Measurements from ENCODE around the gene C20orf144. TPM values are rescaled to one million over a fixed set of nuclear protein-coding genes. Genes with fewer than 3 reads are reported as not detected.
"Not testable (repeated sequence)": the region's sequence is repeated elsewhere in the genome, so short reads cannot be mapped to it uniquely, and the experiment has no call there.

The C20orf144 gene
- total and polyA plus RNA-seq, 8 donors, result 0.09 to 0.15 (median 0.12) TPM; not detected in 2

DNA sequence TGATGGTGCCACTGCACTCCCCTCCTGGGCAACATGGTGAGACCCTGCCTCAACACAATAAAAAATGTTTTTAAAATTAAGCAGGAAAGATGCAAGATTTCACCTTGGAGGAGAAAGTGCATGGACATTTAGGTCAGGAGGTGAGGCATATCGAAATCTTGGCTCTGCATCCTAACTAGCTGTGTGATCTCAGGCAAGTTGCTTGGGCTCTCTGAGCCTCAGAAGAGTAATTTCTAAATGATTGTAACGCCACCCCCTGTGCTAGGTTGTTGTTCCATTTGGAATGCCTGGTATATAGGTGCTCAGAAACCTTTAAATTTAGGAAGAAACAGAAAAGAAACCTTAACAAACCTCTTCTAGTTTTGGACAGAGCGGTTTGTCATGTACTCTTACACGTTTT is 35.9 kb upstream of the C20orf144 start:
- ATAC-seq, result no peak
- DNase-seq, result no peak
- Histone ChIP-seq H3K27me3 (no peaks in the 10 kb centered on the region), H3K9me3 (no peaks in the 10 kb centered on the region), H3K4me1 (no peaks in the 10 kb centered on the region), H3K4me3 (no peak overlapping the region), H3K36me3 (peaks cover 0 to 25% (median 0%) of the 10 kb centered on the region in 3 donors), H3K27ac (no peak overlapping the region)
- intact Hi-C loops (cut with DNase I), result no loop called here
- no peak for FAIRE-seq
- TF ChIP-seq, protein P1, sequence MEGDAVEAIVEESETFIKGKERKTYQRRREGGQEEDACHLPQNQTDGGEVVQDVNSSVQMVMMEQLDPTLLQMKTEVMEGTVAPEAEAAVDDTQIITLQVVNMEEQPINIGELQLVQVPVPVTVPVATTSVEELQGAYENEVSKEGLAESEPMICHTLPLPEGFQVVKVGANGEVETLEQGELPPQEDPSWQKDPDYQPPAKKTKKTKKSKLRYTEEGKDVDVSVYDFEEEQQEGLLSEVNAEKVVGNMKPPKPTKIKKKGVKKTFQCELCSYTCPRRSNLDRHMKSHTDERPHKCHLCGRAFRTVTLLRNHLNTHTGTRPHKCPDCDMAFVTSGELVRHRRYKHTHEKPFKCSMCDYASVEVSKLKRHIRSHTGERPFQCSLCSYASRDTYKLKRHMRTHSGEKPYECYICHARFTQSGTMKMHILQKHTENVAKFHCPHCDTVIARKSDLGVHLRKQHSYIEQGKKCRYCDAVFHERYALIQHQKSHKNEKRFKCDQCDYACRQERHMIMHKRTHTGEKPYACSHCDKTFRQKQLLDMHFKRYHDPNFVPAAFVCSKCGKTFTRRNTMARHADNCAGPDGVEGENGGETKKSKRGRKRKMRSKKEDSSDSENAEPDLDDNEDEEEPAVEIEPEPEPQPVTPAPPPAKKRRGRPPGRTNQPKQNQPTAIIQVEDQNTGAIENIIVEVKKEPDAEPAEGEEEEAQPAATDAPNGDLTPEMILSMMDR (IDR thresholded peaks at IDR 0.05), result no peak
- WGBS, 2 donors, result 95% methylated on average over 4 of the region's 4 CpGs

DNA sequence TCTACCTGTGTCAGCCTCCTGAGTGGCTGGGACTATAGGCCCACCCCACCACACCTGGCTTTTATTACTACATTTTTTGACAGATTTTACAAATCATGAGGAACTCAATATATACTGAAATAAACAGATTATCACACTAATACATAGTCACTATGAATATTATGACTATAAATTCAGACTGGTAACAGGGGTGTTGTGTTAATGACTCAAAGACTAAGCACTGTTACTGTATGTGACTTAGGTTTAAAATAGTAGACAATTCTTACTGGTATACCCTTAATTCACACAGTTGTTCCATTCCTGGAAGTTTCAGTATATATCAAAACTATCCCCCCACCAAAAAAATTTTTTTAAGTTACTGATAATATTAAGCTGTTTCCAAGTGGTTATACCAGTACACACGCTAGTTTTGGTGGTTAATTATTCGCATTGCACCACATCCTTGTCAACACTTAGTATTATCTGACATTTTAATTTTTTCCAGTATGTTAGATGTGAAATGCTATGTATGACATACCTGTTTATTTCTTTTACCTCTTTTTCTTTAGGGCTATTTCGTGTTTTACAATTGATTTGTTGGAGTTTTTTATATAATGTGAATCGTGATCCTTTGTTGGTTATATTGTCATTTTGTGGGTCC is 34.4 kb upstream of the C20orf144 start:
- TF ChIP-seq, protein P1 (IDR thresholded peaks at IDR 0.05), result no peak
- H3K9me3 ChIP-seq, result no peaks in the 10 kb centered on the region
- ATAC-seq (no peak), DNase-seq (no peak), FAIRE-seq (no peak)
- WGBS, 2 donors, result 98 to 99% methylated on average over 4 of the region's 4 CpGs
- no peak overlapping the region for H3K27ac ChIP-seq
- no peak overlapping the region for H3K4me3 ChIP-seq
- no peaks in the 10 kb centered on the region for H3K4me1 ChIP-seq
- no peaks in the 10 kb centered on the region for H3K27me3 ChIP-seq
- intact Hi-C loops (cut with DNase I), result no loop called here
- H3K36me3 ChIP-seq, result peaks cover 0 to 25% (median 0%) of the 10 kb centered on the region in 3 donors

DNA sequence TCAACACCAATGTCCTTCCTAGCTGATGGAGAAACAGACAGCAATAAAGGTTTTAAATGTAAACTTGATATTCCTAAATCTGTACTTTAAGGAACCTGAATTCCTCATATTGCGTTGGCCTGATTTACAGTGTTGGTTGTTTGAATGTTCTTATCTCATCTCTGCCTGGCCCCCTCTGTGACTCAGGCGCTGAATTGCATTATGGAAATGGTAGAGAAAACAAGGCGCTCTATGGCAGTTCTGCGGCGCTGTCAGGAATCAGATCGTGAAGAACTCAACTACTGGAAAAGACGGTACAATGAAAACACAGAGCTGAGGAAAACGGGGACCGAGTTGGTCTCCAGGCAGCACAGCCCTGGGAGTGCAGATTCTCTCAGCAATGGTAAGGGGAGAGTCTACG is 32.6 kb upstream of the C20orf144 start:
- no peak for FAIRE-seq

DNA sequence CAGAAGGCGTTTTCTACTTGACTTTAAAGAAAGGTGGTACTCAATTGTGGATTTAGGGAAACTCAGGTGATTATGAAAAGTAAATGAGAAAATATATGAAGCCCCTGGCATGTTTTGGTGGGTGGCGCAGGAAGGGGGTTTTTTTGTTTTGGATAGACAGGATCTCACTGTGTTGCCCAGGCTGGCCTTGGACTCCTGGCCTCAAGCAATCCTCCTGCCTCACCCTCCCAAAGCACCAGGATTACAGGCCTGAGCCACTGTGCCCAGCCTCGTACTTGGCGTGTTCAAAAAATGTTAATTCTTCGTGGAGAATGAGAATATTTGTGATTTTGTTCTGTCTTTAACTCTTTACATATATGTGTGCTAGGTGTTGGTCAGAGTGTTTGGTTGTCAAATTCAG is 32.1 kb upstream of the C20orf144 start:
- no peak overlapping the region for H3K27ac ChIP-seq
- no peak for DNase-seq
- 88 to 93% methylated on average over 5 of the region's 5 CpGs for WGBS, 2 donors
- H3K4me1 ChIP-seq, result no peaks in the 10 kb centered on the region
- H3K36me3 ChIP-seq, result peaks cover 0 to 18% (median 0%) of the 10 kb centered on the region in 3 donors
- TF ChIP-seq, protein P1 (IDR thresholded peaks at IDR 0.05), result no peak
- no peaks in the 10 kb centered on the region for H3K9me3 ChIP-seq
- no peaks in the 10 kb centered on the region for H3K27me3 ChIP-seq
- ATAC-seq, result no peak
- no peak overlapping the region for H3K4me3 ChIP-seq
- intact Hi-C loops (cut with DNase I), result no loop called here
- no peak for FAIRE-seq

More for the DNA sequence above, 32.6 kb upstream of the C20orf144 start:
- DNase-seq (no peak), ATAC-seq (no peak)
- WGBS, 2 donors, result 92 to 95% methylated on average over 10 of the region's 10 CpGs
- no peak overlapping the region for H3K4me3 ChIP-seq
- H3K27me3 ChIP-seq, result no peaks in the 10 kb centered on the region
- H3K4me1 ChIP-seq, result no peaks in the 10 kb centered on the region
- H3K36me3 ChIP-seq, result peaks cover 0 to 22% (median 0%) of the 10 kb centered on the region in 3 donors
- H3K27ac ChIP-seq, result no peak overlapping the region
- TF ChIP-seq, protein P1 (IDR thresholded peaks at IDR 0.05), result no peak
- no peaks in the 10 kb centered on the region for H3K9me3 ChIP-seq
- intact Hi-C loops (cut with DNase I), result no loop called here

DNA sequence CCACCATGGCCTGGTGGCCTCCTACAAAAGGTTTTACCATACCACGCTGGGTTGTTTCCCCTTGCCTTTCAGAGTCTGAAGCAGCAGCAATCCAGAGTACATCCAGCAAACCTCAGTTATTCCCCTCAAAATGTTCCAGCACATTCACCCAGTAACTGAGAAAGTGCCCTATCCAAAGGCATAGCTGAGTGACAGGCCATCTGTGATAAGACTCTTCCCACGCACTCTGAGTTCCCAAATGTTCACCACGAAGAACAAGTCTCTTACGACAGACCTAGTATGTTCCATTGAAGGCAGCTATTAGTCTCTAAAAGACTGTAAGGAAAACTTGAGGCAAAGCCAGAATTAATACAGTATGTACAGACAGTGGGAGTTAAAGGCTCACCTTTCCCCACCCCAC is 31.6 kb upstream of the C20orf144 start:
- Histone ChIP-seq H3K9me3 (no peaks in the 10 kb centered on the region), H3K4me3 (no peak overlapping the region), H3K36me3 (peaks cover 0 to 14% (median 0%) of the 10 kb centered on the region in 3 donors), H3K27me3 (no peaks in the 10 kb centered on the region), H3K4me1 (no peaks in the 10 kb centered on the region), H3K27ac (no peak overlapping the region)
- TF ChIP-seq, protein P1 (IDR thresholded peaks at IDR 0.05), result no peak
- DNase-seq, result no peak
- ATAC-seq, result no peak
- FAIRE-seq, result no peak
- WGBS, 2 donors, result 81 to 89% methylated on average over 4 of the region's 4 CpGs
- intact Hi-C loops (cut with DNase I), result no loop called here

DNA sequence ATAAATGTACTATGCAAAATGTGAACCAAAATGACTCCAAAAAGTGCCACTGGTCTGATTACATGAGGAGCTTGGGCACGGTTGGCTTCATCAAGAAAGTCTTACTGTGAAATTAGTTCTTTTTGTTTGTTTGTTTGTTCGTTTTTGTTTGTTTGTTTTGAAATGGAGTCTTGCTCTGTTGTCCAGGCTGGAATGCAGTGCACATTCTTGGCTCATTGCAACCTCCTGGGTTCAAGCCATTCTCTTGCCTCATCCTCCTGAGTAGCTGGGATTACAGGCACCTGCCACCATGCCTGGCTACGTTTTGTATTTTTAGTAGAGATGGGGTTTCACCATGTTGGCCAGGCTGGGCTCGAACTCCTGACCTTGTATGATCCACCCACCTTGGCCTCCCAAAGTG is 30.2 kb upstream of the C20orf144 start:
- FAIRE-seq; DNase-seq; H3K9me3 ChIP-seq; ATAC-seq; H3K27ac ChIP-seq; H3K4me3 ChIP-seq; H3K4me1 ChIP-seq; H3K27me3 ChIP-seq; intact Hi-C loops (cut with DNase I): not testable (repeated sequence)
- H3K36me3 ChIP-seq, result peaks cover 0 to 21% (median 0%) of the 10 kb centered on the region in 3 donors
- 73 to 75% methylated on average over 4 of the region's 4 CpGs for WGBS, 2 donors
